Measurements from ENCODE around the gene FOXL3. TPM values are rescaled to one million over a fixed set of nuclear protein-coding genes. Genes with fewer than 3 reads are reported as not detected.

The FOXL3 gene
- total RNA-seq, 1 donor from 2014 or later, result not detected

- Mint-ChIP-seq H3K27ac (no peak overlapping the region), H3K4me3 (no peak overlapping the region), H3K4me1 (ENCODE audit: low read depth) (no peaks in the 10 kb centered on the region), H3K27me3 (ENCODE audit: insufficient read depth) (no peaks in the 10 kb centered on the region), H3K36me3 (ENCODE audit: low read depth) (no peaks in the 10 kb centered on the region), H3K9me3 (peaks cover 5% of the 10 kb centered on the region)
- no peak for DNase-seq (ENCODE audit: low spot score)
- intact Hi-C loops (cut with micrococcal nuclease), result no loop called here
Observed at GRCh38 chr7:300048-300447, 10.1 kb downstream of the FOXL3 start.

- intact Hi-C loops (cut with micrococcal nuclease), result no loop called here
- Mint-ChIP-seq H3K9me3 (peaks cover 5% of the 10 kb centered on the region), H3K4me3 (no peak overlapping the region), H3K36me3 (ENCODE audit: low read depth) (no peaks in the 10 kb centered on the region), H3K4me1 (ENCODE audit: low read depth) (no peaks in the 10 kb centered on the region), H3K27ac (no peak overlapping the region), H3K27me3 (ENCODE audit: insufficient read depth) (no peaks in the 10 kb centered on the region)
- no peak for DNase-seq (ENCODE audit: low spot score)
Observed at GRCh38 chr7:300546-301290, 10.7 kb downstream of the FOXL3 start.

- Mint-ChIP-seq H3K27ac (no peak overlapping the region), H3K9me3 (peaks cover 5% of the 10 kb centered on the region), H3K36me3 (ENCODE audit: low read depth) (no peaks in the 10 kb centered on the region), H3K4me3 (no peak overlapping the region), H3K27me3 (ENCODE audit: insufficient read depth) (no peaks in the 10 kb centered on the region), H3K4me1 (ENCODE audit: low read depth) (no peaks in the 10 kb centered on the region)
- DNase-seq (ENCODE audit: low spot score), result no peak
- intact Hi-C loops (cut with micrococcal nuclease), result no loop called here
Observed at GRCh38 chr7:301291-302053, 11.5 kb downstream of the FOXL3 start.

GRCh38 chr7:302054-302992 is 12.4 kb downstream of the FOXL3 start:
- DNase-seq (ENCODE audit: low spot score), result no peak
- Mint-ChIP-seq H3K4me1 (ENCODE audit: low read depth) (no peaks in the 10 kb centered on the region), H3K9me3 (peaks cover 5% of the 10 kb centered on the region), H3K36me3 (ENCODE audit: low read depth) (no peaks in the 10 kb centered on the region), H3K4me3 (no peak overlapping the region), H3K27ac (no peak overlapping the region), H3K27me3 (ENCODE audit: insufficient read depth) (no peaks in the 10 kb centered on the region)
- intact Hi-C loops (cut with micrococcal nuclease), result no loop called here

- Mint-ChIP-seq H3K27me3 (ENCODE audit: insufficient read depth) (no peaks in the 10 kb centered on the region), H3K36me3 (ENCODE audit: low read depth) (no peaks in the 10 kb centered on the region), H3K4me3 (no peak overlapping the region), H3K9me3 (peaks cover 11% of the 10 kb centered on the region), H3K4me1 (ENCODE audit: low read depth) (no peaks in the 10 kb centered on the region), H3K27ac (no peak overlapping the region)
- no peak for DNase-seq (ENCODE audit: low spot score)
- intact Hi-C loops (cut with micrococcal nuclease), result no loop called here
Observed at GRCh38 chr7:303425-303824, 13.5 kb downstream of the FOXL3 start.

- intact Hi-C loops (cut with micrococcal nuclease), result no loop called here
- no peak overlapping the region for H3K27ac Mint-ChIP-seq
- no peaks in the 10 kb centered on the region for H3K36me3 Mint-ChIP-seq (ENCODE audit: low read depth)
- H3K4me1 Mint-ChIP-seq (ENCODE audit: low read depth), result no peaks in the 10 kb centered on the region
- peaks cover 11% of the 10 kb centered on the region for H3K9me3 Mint-ChIP-seq
- no peaks in the 10 kb centered on the region for H3K27me3 Mint-ChIP-seq (ENCODE audit: insufficient read depth)
- DNase-seq (ENCODE audit: low spot score), result no peak
- no peak overlapping the region for H3K4me3 Mint-ChIP-seq
Observed at GRCh38 chr7:303884-304573, 14.1 kb downstream of the FOXL3 start.

- no peak for DNase-seq (ENCODE audit: low spot score)
- Mint-ChIP-seq H3K4me1 (ENCODE audit: low read depth) (no peaks in the 10 kb centered on the region), H3K9me3 (peaks cover 11% of the 10 kb centered on the region), H3K4me3 (no peak overlapping the region), H3K27ac (no peak overlapping the region), H3K36me3 (ENCODE audit: low read depth) (no peaks in the 10 kb centered on the region), H3K27me3 (ENCODE audit: insufficient read depth) (no peaks in the 10 kb centered on the region)
- intact Hi-C loops (cut with micrococcal nuclease), result no loop called here
Observed at GRCh38 chr7:304574-305409, 14.8 kb downstream of the FOXL3 start.

- Mint-ChIP-seq H3K9me3 (peaks cover 11% of the 10 kb centered on the region), H3K27me3 (ENCODE audit: insufficient read depth) (no peaks in the 10 kb centered on the region), H3K4me1 (ENCODE audit: low read depth) (no peaks in the 10 kb centered on the region), H3K4me3 (no peak overlapping the region), H3K27ac (no peak overlapping the region), H3K36me3 (ENCODE audit: low read depth) (no peaks in the 10 kb centered on the region)
- no peak for DNase-seq (ENCODE audit: low spot score)
- intact Hi-C loops (cut with micrococcal nuclease), result no loop called here
Observed at GRCh38 chr7:305410-306151, 15.6 kb downstream of the FOXL3 start.

- peaks cover 4% of the 10 kb centered on the region for H3K27me3 Mint-ChIP-seq (ENCODE audit: insufficient read depth)
- intact Hi-C loops (cut with micrococcal nuclease), result no loop called here
- H3K4me1 Mint-ChIP-seq (ENCODE audit: low read depth), result no peaks in the 10 kb centered on the region
Observed at GRCh38 chr7:307970-308369, 18.0 kb downstream of the FOXL3 start.

GRCh38 chr7:309586-310228 is 19.7 kb downstream of the FOXL3 start:
- DNase-seq (ENCODE audit: low spot score), result no peak
- H3K9me3 Mint-ChIP-seq, result peaks cover 7% of the 10 kb centered on the region
- no peaks in the 10 kb centered on the region for H3K36me3 Mint-ChIP-seq (ENCODE audit: low read depth)
- H3K27ac Mint-ChIP-seq, result no peak overlapping the region
- H3K4me1 Mint-ChIP-seq (ENCODE audit: low read depth), result no peaks in the 10 kb centered on the region
- peaks cover 14% of the 10 kb centered on the region for H3K27me3 Mint-ChIP-seq (ENCODE audit: insufficient read depth)
- intact Hi-C loops (cut with micrococcal nuclease), result no loop called here
- no peak overlapping the region for H3K4me3 Mint-ChIP-seq

More at GRCh38 chr7:307970-308369, 18.0 kb downstream of the FOXL3 start:
- DNase-seq (ENCODE audit: low spot score), result no peak
- H3K36me3 Mint-ChIP-seq (ENCODE audit: low read depth), result no peaks in the 10 kb centered on the region
- no peak overlapping the region for H3K4me3 Mint-ChIP-seq
- H3K9me3 Mint-ChIP-seq, result peaks cover 11% of the 10 kb centered on the region
- no peak overlapping the region for H3K27ac Mint-ChIP-seq

- no peak overlapping the region for H3K4me3 Mint-ChIP-seq
- no peak overlapping the region for H3K27ac Mint-ChIP-seq
- no peaks in the 10 kb centered on the region for H3K36me3 Mint-ChIP-seq (ENCODE audit: low read depth)
- H3K9me3 Mint-ChIP-seq, result peaks cover 6% of the 10 kb centered on the region
- intact Hi-C loops (cut with micrococcal nuclease), result no loop called here
- DNase-seq (ENCODE audit: low spot score), result no peak
- no peaks in the 10 kb centered on the region for H3K4me1 Mint-ChIP-seq (ENCODE audit: low read depth)
- H3K27me3 Mint-ChIP-seq (ENCODE audit: insufficient read depth), result peaks cover 17% of the 10 kb centered on the region
Observed at GRCh38 chr7:311131-311680, 21.2 kb downstream of the FOXL3 start.
